GM20000 (cell line): ENCODE data around the gene SOX6.
"Not testable (repeated sequence)": the region's sequence is repeated elsewhere in the genome, so short reads cannot be mapped to it uniquely, and the experiment has no call there.

ENCODE experiments used
- DNase-seq: peaks from one replicate; pipeline ENCODE4 v3.0.0; 2012; ENCODE audit warnings: low spot score
- CTCF ChIP-seq: IDR thresholded peaks from 2 replicates; pipeline ENCODE4 v1.5.1; 2012; ENCODE audit warnings: mild to moderate bottlenecking, control low read depth; ENCODE audit errors: extremely low read depth, missing control alignments

The SOX6 gene

GRCh38 chr11:15926071-15926470 lies 430.3 kb downstream of the SOX6 start:
- no peak for TF ChIP-seq CTCF
- DNase-seq, result no peak

GRCh38 chr11:15923183-15923582 lies 433.2 kb downstream of the SOX6 start:
- DNase-seq, result no peak
- TF ChIP-seq CTCF, result no peak

GRCh38 chr11:15922745-15923144 lies 433.6 kb downstream of the SOX6 start:
- DNase-seq, result not testable (repeated sequence)

GRCh38 chr11:15920856-15921629 lies 435.3 kb downstream of the SOX6 start:
- DNase-seq, result no peak
- TF ChIP-seq CTCF, result no peak

GRCh38 chr11:15918674-15919073 lies 437.7 kb downstream of the SOX6 start:
- no peak for DNase-seq
- TF ChIP-seq CTCF, result no peak

- no peak for DNase-seq
- no peak for TF ChIP-seq CTCF
Measured at GRCh38 chr11:15918212-15918611, 438.1 kb downstream of the SOX6 start.
